Fibroblast of lung (primary cell): ENCODE data around the gene ABLIM2.

Experiments
- EZH2 ChIP-seq: IDR thresholded peaks from 2 replicates; pipeline ENCODE4 v1.5.1; 2012; ENCODE audit warnings: low read length, control low read depth, mild to moderate bottlenecking; ENCODE audit errors: missing control alignments
- TF ChIP-seq, protein P1 (sequence below), 2 donors: IDR thresholded peaks in 1 of 2; conservative IDR thresholded peaks in 1 of 2; 1 replicate in 1 of 2; 2 replicates in 1 of 2; pipeline ENCODE4 v1.5.1; 2011 to 2012; ENCODE audit warnings: low read length in 2 of 2, control low read depth in 1 of 2, inconsistent platforms in 1 of 2, low read depth in 1 of 2, mild to moderate bottlenecking in 1 of 2

DNA sequence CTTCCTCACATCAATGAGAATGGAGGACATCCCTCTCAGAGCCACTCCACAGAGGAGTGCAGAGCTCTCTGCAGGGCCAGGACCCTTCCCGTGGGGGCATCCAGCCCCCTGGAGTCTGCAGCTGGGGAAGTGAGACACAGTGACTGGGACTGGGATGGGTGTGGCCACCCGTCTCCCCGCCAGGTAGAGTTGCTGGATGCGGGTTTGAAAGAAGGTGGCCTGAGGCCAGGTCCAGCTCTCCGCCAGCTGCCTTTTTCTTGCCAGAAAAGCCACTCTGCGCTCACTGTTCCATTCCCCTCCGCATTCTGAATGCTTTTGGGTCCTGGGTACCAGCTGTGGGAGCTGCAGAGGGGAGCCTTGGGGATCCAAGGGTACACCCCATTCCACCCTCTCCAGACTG is 82.6 kb downstream of the ABLIM2 start:
- TF ChIP-seq, protein P1, sequence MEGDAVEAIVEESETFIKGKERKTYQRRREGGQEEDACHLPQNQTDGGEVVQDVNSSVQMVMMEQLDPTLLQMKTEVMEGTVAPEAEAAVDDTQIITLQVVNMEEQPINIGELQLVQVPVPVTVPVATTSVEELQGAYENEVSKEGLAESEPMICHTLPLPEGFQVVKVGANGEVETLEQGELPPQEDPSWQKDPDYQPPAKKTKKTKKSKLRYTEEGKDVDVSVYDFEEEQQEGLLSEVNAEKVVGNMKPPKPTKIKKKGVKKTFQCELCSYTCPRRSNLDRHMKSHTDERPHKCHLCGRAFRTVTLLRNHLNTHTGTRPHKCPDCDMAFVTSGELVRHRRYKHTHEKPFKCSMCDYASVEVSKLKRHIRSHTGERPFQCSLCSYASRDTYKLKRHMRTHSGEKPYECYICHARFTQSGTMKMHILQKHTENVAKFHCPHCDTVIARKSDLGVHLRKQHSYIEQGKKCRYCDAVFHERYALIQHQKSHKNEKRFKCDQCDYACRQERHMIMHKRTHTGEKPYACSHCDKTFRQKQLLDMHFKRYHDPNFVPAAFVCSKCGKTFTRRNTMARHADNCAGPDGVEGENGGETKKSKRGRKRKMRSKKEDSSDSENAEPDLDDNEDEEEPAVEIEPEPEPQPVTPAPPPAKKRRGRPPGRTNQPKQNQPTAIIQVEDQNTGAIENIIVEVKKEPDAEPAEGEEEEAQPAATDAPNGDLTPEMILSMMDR (conservative IDR thresholded peaks at IDR 0.05 in 1 of 2, IDR thresholded peaks at IDR 0.05 in 1 of 2; ENCODE audit: low read depth in 1 of 2, low read length in 2 of 2): no peak
- no peak for TF ChIP-seq EZH2
